ENCODE data around the gene GALNT2.

The GALNT2 gene

DNA sequence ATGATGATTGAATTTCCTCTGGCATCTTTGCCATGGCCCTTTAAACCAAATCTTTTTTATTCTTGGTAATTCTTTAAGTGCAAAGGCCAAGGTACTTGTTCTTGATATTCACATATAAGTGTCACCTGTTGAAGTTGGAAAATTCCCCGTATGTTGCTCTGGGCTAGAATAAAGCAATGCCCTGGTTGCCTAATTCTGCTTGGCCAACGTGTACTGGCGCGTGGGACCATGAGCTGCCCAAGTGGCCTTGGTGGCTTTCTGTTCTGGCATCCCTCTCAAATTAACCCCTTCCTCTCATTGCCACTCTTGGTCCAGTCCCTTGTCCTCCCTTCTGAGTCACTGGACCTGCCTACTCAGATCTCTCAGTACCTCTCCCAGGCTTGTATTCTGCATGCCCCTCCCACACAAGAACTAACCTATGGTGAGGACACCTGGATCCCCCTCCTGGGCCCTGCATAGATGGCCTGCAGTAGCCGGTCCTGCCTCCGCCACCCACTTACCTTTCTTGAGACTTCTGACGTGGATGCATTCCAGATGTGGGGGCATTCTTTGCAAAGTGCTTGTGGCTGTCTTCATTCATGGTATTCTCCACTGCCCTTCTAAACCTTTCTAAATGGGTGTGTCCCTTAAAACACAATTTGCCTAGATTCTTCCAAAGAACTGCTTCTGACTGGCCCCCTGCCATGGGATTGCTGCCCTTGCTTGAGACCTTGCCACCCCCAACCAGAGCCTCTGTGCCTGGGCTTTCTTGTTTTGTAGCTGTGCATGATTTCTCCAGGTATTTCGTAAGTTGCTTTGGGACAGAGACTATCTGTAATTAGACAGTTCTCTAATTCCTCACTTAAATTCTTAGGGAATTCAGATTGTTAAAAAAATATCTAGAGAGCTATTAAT lies 152.4 kb downstream of the GALNT2 start:
- H3K4me3 ChIP-seq (ENCODE audit: low read depth, low read length): no peak overlapping the region
- no peak for TF ChIP-seq CTCF (IDR thresholded peaks at IDR 0.05; ENCODE audit: borderline replicate concordance, insufficient read depth, low read depth, low read length)

DNA sequence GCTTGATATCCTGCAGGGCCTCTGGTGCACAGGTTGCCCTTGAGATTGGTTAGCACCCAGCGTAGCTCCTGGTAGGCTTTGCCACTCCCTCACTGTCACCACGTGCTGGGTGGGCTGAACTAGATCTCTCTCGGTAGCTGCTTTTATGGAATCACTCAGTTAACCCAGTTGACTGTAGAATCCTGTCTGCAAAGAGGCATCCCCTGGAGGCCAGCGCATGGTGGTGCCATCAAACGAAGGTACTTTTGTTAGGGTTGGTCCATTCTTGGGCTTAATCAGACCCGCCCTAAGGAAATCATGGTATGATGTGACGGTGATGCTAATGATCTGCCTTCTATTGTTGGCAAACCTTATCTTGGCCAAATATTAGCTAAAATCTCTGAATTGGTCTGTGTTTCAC lies 153.4 kb downstream of the GALNT2 start:
- H3K4me3 ChIP-seq (ENCODE audit: low read depth, low read length): no peak overlapping the region
- TF ChIP-seq CTCF (IDR thresholded peaks at IDR 0.05; ENCODE audit: borderline replicate concordance, insufficient read depth, low read depth, low read length): no peak

- no peak overlapping the region for H3K4me3 ChIP-seq (ENCODE audit: low read depth, low read length)
- TF ChIP-seq CTCF (IDR thresholded peaks at IDR 0.05; ENCODE audit: borderline replicate concordance, insufficient read depth, low read depth, low read length): no peak
Observed at GRCh38 chr1:230220907-230221306, 153.9 kb downstream of the GALNT2 start.

- no peak overlapping the region for H3K4me3 ChIP-seq (ENCODE audit: low read depth, low read length)
- TF ChIP-seq CTCF (IDR thresholded peaks at IDR 0.05; ENCODE audit: borderline replicate concordance, insufficient read depth, low read depth, low read length): peak; percentile 14; the same call in 1 of the 2 replicates
Observed at GRCh38 chr1:230222678-230223077, 155.6 kb downstream of the GALNT2 start.

DNA sequence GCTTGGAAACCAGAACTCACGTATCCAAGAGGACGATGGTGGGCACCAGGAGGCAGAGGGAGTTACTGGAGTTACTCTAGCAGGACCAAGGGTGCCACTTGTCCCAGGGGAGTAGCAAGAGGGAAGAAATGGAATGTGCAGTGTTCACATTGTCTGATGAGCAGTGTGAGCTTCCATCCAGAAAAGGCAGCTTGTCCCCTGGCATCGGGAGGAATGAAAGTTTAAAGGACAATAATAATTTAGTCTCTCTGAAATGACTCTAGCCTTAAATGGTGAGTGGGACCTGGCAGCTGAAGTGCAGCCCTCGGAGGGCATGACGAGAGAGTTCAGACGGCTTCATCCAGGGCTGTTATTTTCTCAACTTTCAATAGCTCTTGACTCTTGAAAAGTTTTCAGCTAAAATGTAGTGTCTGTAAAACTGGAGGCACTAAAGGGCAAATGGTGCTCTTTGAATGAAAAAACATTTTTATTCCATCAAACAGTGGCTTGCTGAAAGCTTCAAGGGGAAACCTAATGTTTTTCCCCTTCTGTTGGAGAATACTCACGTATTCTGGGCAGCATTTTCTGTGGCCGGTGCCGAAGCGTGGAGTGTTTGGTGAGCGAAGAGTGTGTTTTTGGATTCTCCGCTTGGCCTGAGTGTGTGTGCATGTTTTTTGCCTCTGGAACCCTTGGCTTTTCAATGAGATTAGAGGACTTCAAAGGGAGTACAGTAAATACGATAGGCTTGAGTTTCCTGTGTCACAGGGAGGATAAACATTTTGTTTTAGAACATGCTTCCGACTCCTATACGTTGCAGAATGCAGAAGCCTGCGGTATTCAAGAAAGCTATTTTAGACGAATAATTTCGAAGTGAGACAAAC lies 157.3 kb downstream of the GALNT2 start:
- H3K4me3 ChIP-seq (ENCODE audit: low read depth, low read length): no peak overlapping the region
- no peak for TF ChIP-seq CTCF (IDR thresholded peaks at IDR 0.05; ENCODE audit: borderline replicate concordance, insufficient read depth, low read depth, low read length)

DNA sequence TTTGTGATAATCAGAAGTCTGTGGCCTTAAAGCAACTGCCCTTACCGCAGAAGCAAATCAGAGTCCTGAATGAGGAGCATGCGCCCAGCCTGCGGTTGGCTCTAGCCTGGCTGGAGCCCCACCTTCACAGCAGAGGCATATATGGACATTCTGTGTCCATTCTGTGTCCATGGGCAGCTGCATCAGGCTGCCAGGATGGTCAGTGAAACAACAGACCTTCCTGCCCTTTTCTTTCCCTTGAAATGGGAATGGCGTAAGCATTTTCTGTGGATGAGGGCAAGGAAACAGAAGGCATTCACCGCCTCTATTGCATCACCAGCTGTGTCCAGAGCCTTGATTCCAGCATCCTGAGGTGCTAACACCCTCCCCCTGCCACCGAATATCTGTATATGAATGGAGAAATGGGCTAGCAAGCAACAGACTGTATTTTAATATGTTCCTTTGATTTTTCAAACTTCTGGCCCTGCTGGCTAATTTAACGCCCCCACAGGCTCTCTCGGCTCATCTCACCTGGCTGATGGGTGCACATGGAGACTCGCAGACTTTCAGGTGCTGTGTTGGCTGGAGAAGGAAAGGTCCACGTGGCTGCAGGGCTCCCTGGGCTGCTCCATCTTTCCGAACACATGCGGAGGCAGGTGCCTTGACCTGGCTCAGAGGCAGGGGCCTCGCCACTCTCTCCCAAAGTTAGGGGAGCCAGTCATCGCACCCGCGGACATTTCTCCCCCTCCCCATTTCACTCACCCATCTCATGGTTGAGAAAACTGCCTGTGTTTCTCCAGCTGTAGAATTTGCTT lies 159.2 kb downstream of the GALNT2 start:
- H3K4me3 ChIP-seq (ENCODE audit: low read depth, low read length): no peak overlapping the region
- no peak for TF ChIP-seq CTCF (IDR thresholded peaks at IDR 0.05; ENCODE audit: borderline replicate concordance, insufficient read depth, low read depth, low read length)

Measured in GM12875 (cell line).